ENCODE results near the gene CHERP. TPM values are rescaled to one million over a fixed set of nuclear protein-coding genes. Genes with fewer than 3 reads are reported as not detected.

CHERP gene
- 10 to 100 TPM in 3 of 4 donors, 1 to 10 TPM in 1; 9.8 to 22.5 (median 12.6) TPM for total RNA-seq

GRCh38 chr19:16542045-16542909 lies at the start of gene CHERP:
TSS of gene CHERP (minus strand) at chr19:16542437. CDS start at chr19:16542378, 59 bp downstream.
- peaks cover 0 to 32% (median 4%) of the 10 kb centered on the region in 3 donors for H3K36me3 ChIP-seq
- 1% methylated on average over 35 to 100 of the region's 108 CpGs for WGBS, 2 donors

GRCh38 chr19:16590876-16591802 lies 48.9 kb upstream of the CHERP start:
- Histone ChIP-seq H3K27ac (no peak overlapping the region), H3K27me3 (no peaks in the 10 kb centered on the region), H3K4me3 (no peak overlapping the region), H3K9me3 (no peaks in the 10 kb centered on the region), H3K36me3 (no peaks in the 10 kb centered on the region), H3K4me1 (peaks cover 0 to 92% (median 57%) of the 10 kb centered on the region in 4 donors)
- 76 to 79% methylated on average over 9 of the region's 9 CpGs for WGBS, 2 donors
- no peak for DNase-seq (ENCODE audit: low spot score in 2 of 2)
- TF ChIP-seq EP300 (IDR thresholded peaks at IDR 0.05) (no peak), POLR2A (IDR thresholded peaks at IDR 0.05) (no peak), CTCF (IDR thresholded peaks at IDR 0.05) (no peak)

More at GRCh38 chr19:16542045-16542909, at the start of gene CHERP:
- Histone ChIP-seq H3K9me3 (no peaks in the 10 kb centered on the region), H3K27me3 (no peaks in the 10 kb centered on the region), H3K4me3 (peak within 1 kb of the TSS; percentile 54 to 100 (median 84)), H3K4me1 (peaks cover 8 to 53% (median 33%) of the 10 kb centered on the region in 4 donors), H3K27ac (peak within 1 kb of the TSS; percentile 35 to 91 (median 90))
- DNase-seq (ENCODE audit: low spot score in 2 of 2) = peak; percentile 74 to 81
- TF ChIP-seq POLR2A (IDR thresholded peaks at IDR 0.05) (peak; percentile 50 to 74), EP300 (IDR thresholded peaks at IDR 0.05) (peak; percentile 96 to 97), CTCF (IDR thresholded peaks at IDR 0.05) (peak in 4 of 5 experiments; percentile 2 to 56 (median 29))

GRCh38 chr19:16589917-16590316 lies 47.7 kb upstream of the CHERP start:
- no peaks in the 10 kb centered on the region for H3K27me3 ChIP-seq
- 53 to 61% methylated on average over 3 of the region's 3 CpGs for WGBS, 2 donors
- H3K36me3 ChIP-seq = no peaks in the 10 kb centered on the region
- H3K4me3 ChIP-seq = no peak overlapping the region
- TF ChIP-seq CTCF (IDR thresholded peaks at IDR 0.05) = no peak
- TF ChIP-seq EP300 (IDR thresholded peaks at IDR 0.05) = no peak
- no peak for TF ChIP-seq POLR2A (IDR thresholded peaks at IDR 0.05)
- peaks cover 0 to 93% (median 63%) of the 10 kb centered on the region in 4 donors for H3K4me1 ChIP-seq
- DNase-seq (ENCODE audit: low spot score in 2 of 2) = no peak
- no peak overlapping the region for H3K27ac ChIP-seq
- H3K9me3 ChIP-seq = no peaks in the 10 kb centered on the region

- H3K27ac ChIP-seq = peak overlapping the region in 3 of 4 donors; percentile 38 to 68 (median 43)
- no peak for DNase-seq (ENCODE audit: low spot score in 2 of 2)
- no peaks in the 10 kb centered on the region for H3K36me3 ChIP-seq
- WGBS, 2 donors = 57 to 65% methylated on average over 10 to 11 of the region's 11 CpGs
- H3K27me3 ChIP-seq = no peaks in the 10 kb centered on the region
- H3K4me1 ChIP-seq = peaks cover 0 to 93% (median 66%) of the 10 kb centered on the region in 4 donors
- TF ChIP-seq CTCF (IDR thresholded peaks at IDR 0.05) (no peak), POLR2A (IDR thresholded peaks at IDR 0.05) (no peak), EP300 (IDR thresholded peaks at IDR 0.05) (no peak)
- H3K4me3 ChIP-seq = no peak overlapping the region
- no peaks in the 10 kb centered on the region for H3K9me3 ChIP-seq
Observed at GRCh38 chr19:16588824-16589577, 46.8 kb upstream of the CHERP start.
